Islet precursor cell (in vitro differentiated cells): ENCODE results near the gene PRKAR1A.
A peak's percentile ranks its signal among the peaks of the same experiment; 100 is the strongest.
"Not testable (repeated sequence)": the region's sequence is repeated elsewhere in the genome, so short reads cannot be mapped to it uniquely, and the experiment has no call there.

Experiments
- DNase-seq: peaks from one replicate; pipeline ENCODE4 v3.0.0-alpha.2; 2018

The PRKAR1A gene

DNA sequence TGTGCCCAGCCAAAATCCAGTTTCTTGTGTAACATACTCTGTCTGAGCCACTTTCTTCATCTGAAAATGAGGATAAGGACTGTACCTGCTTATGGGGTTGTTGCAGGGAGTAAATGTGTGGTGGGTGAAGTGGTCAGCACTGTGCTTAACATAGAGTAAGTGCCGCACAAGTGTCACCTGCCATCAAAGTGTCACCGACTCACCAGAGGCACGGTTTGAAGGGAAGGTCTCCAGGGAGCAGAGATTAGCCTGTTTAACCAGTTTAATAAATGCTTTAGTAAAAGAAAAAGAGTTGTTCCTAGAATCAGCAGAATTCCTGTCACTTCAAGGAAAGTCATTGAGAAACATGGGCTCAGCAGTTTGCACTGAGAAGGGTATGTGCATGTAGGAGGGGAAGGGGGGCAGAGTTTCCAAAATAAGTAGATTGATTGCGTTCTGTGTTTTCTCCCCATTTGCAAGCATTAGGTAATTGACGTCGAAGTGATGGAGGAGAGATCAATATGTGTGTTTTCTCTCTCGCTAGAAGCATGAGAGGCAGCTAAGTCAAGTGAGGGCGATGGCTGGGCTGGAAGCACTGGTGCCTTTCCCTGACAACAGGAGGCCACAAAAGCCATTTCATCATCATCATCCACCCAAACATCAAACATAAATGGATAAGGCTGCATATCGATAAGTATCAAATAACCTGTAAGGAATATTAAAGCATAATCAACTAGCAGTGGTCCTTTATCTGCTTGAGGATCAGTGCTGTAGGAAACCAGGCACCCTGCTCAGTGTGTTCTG is 69.8 kb downstream of the PRKAR1A start:
- DNase-seq, result no peak

DNA sequence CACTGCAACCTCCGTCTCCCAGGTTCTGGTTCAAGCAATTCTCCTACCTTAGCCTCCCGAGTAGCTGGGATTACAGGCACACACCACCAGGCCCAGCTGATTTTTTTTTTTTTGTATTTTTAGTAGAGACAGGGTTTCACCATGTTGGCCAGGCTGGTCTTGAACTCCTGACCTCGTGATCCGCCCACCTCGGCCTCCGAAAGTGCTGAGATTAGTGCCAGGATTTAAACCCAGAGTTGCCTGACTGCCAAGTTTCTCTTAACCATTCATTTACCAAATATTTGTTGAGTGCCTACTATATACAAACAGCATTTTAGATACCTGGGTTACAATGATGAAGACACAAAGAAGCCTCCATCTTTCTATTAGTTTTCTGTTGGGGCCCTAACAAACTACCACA is 70.6 kb downstream of the PRKAR1A start:
- not testable (repeated sequence) for DNase-seq

DNA sequence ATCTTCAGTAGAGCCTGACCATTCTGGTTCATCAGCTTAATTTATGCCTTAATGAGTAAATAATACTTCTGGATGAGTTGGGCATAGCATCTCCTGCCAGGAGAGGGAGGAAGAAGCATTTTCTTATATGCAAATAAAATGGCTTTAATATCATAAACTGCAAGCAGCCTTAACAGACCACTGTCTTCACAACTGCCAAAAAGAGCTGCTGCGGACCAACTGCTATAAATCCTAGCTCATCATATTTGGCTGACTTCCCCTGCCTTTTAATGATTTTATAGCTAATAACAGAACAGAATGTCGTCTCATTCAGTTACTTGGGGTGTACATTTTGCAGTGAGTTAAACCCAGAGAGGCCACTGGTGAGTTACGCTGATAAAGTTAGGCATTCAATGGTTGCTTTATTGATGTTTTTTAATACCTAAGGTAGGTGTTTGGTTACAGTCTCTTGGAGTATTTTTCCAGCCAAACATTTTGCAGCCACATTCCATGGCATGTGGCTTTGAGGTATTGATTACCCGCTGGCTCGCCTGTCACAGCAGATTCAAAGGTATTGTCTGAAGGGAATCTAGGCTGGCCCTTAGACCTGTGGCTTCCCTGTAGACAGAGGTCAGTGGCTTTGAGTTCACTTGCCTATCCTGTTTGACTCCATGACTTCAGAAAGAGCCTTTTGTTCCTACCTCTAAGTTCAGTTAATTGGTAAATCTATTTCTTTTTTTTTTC is 72.5 kb downstream of the PRKAR1A start:
- DNase-seq, result peak; percentile 66

- peak; percentile 96 for DNase-seq
Observed at GRCh38 chr17:68585643-68586042, 73.4 kb downstream of the PRKAR1A start.

DNA sequence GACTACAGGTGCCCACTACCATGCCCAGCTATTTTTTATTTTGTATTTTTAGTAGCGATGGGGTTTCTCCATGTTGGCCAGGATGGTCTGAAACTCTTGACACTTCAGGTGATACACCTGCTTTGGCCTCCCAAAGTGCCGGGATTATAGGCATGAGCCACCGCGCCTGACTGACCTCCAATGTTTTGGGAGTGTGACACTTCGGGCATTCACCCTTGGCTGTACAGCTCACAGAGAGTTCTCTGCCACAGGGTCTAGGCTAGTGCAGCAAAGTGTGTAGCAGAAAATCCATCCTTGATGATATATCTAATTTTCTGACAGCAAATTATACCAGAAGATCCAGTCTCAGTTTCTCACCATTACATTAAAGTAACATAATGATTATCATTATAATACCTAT is 74.8 kb downstream of the PRKAR1A start:
- DNase-seq, result peak; percentile 18

DNA sequence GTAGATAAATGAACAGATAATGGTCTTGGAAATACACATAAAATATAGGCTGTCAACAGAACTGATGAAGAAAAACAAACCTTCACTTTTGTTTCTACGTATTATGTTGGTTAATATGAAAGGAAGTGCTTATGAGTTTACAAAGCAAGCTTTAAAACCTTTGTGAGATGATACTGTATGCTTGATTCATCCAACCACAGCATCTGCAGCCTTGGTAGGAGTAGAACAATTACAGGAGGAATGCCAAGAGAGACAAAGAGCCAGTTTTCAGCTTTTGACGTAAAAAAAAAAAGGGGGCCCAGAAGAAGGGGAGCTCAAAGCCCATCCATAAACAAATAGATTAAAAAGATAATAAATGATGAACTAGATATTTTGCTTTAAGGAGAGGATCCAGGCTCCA is 75.6 kb downstream of the PRKAR1A start:
- no peak for DNase-seq

DNA sequence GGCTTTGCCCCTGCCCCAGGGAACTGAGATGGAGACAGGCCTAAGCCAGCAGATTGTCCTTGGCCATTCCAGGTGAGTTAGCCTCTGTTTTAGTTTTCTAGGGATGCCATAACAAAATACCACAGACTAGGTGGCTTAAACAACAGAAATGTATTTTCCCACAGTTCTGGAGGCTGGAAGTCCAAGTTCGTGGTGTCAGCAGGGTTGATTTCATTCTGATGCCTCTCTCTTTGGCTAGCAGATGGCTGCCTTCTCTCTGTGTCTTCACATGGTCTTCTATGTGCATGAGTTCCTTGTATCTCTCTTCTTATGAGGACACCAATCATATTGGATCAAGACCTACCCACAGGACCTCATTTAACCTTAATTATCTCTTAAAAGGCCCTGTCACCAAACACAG is 76.1 kb downstream of the PRKAR1A start:
- no peak for DNase-seq

- peak; percentile 37 for DNase-seq
Observed at GRCh38 chr17:68589086-68589485, 76.9 kb downstream of the PRKAR1A start.

DNA sequence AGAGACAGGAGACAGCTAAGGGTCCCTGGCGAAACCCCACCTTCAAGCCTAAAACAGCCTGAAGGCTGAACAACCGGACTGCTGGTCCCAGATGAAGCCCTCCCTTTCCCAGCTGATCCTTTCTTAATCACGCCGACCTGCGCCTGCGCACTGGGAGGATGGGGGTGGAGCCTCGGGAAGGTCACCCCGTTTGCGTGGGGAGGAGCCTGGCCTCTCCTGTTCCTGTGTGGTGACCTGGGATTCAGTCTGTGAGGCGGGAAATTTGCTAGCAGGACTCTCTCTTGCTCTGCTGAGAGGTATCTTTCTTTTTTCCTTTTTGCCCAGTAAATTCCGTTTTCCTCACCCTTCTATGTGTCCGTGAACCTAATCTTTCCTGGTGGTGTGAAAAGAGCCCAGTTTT is 79.4 kb downstream of the PRKAR1A start:
- DNase-seq, result peak; percentile 58

- no peak for DNase-seq
Observed at GRCh38 chr17:68592009-68592408, 79.8 kb downstream of the PRKAR1A start.

- no peak for DNase-seq
Observed at GRCh38 chr17:68592682-68593641, 80.7 kb downstream of the PRKAR1A start.

DNA sequence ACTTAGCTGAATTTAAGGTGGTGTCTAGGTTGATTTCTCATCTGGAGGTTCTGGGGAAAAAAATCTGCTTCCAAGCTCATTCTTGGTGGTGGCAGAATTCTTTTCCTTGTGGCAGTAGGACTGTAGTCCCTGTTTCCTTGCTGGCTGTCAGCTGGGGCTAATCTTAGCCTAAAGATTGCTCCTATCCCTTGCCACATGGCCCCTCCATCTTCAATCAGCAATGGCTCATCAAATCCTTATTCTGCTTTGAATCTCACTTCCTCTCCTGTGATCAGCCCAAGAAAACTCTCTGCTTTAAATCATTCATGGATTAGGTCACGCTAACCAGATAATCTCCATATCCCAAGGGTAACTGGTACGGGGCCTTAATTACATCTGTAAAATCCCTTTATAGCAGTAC is 82.3 kb downstream of the PRKAR1A start:
- DNase-seq, result no peak

DNA sequence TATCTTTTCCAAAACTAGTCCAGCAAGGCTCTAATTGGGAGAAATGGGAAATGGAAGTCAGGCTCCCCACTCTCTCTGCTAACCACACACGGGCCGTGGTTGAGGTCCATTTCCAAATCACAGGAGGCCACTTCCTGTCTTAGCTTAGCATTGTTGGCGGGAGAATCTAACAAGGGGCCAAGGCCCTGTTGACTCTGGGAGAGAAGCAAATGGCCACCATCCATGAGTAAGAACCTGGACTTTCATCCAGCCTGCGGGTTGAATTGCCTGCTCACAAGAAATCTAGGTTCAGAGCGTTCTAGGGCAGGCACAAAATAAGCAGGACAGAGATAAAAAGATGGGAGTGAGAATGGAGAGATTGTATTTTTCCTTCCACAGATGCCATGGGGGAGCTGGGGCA is 83.3 kb downstream of the PRKAR1A start:
- DNase-seq, result peak; percentile 40

DNA sequence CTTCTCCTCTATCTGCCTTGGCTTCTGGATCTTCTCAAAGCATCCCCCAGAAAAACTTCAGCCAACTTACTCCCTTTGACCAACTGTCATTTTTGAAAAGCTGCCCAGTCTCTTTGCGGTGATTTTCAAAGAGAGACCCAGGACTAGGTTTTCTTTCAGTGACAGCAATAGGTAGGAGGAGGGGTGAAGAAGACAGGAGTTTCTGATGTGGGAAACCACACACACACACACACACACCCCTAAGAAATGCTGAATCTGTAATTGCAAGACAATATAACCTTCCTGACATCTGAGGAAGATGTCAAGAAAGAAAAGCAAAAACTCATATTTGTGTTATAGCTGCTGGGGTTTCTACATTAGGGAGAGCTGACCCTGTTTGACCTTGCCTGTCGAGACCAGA is 83.8 kb downstream of the PRKAR1A start:
- DNase-seq, result no peak

- DNase-seq, result peak; percentile 49
Observed at GRCh38 chr17:68596411-68596945, 84.2 kb downstream of the PRKAR1A start.

DNA sequence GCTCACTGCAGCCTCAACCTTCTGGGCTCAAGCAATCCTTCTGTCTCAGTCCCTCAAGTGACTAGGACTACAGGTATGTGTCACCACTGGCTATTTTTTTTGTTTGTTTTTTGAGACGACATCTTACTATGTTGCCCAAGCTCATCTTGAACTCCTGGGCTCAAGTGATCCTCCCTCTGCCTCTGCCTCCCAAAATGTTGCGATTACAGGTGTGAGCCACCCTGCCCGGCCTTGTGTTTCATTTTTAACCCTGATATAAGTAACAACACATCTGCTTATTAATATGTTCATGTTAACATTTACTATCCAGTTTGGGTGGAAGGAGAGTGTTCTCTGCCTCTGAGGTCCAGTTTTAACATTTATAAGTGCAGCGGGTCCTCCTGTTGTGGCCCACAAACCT is 85.8 kb downstream of the PRKAR1A start:
- DNase-seq, result peak; percentile 51

DNA sequence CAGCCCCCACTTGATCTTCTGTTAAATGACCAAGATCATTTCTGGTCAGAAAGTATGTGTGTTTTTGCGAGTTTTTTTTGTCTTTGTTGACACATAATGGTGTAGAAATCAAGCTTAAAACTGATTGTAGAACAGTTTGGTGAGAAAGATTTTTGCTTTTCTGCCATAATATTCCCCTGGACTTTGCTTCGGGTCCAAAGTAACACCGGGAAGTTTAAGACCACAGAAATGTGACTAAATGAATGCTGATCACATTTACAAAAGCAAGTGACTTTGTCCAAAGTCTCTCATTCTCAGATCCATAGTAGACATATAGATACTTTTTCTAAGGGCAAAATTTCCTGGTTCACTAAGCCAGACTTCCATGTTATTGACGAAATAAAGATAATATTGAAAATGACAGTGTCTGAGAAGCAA is 86.3 kb downstream of the PRKAR1A start:
- no peak for DNase-seq

DNA sequence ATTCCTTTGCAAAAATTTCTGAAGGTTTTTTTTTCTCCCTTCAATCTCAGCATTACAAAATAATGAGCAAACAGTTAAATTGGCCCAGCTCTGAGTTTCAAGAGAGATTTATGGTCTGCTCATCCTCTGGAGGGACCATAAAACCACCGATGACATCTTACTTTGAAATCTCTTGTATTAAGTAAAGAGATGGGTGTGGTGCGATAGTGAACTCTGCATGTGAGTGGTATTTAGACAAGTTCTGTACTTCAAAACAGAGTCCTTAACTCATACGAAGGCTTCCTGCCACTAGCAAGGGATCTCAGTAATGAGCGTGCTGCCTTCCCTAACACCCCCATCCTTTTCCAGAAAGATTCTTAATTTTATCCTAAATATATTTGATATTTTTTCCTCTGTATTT is 86.9 kb downstream of the PRKAR1A start:
- DNase-seq, result peak; percentile 43

DNA sequence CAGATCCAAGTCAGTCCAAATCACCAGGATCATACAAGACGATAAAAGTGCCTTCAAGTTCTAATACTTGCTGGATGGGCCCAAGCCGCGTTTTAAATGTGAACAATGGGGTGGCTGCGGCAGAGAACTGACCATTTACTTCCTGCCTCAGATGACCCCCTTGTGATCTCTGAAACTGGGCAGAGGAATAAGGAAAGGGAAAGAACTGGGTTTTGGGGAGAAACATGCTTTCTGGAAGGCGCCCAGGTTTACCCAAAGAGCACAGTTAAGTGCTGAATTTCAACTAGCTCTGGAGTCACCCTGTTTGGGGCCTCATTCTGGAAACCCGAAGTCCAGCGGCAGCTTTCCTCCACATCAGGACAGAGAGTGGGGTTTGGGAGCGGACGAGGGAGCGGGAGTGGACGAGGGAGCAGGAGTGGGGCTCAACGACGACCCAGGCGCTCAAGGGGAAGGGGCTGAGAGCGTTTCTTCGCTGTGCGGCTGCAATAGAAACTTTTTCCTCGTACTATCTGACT is 87.4 kb downstream of the PRKAR1A start:
- no peak for DNase-seq

DNA sequence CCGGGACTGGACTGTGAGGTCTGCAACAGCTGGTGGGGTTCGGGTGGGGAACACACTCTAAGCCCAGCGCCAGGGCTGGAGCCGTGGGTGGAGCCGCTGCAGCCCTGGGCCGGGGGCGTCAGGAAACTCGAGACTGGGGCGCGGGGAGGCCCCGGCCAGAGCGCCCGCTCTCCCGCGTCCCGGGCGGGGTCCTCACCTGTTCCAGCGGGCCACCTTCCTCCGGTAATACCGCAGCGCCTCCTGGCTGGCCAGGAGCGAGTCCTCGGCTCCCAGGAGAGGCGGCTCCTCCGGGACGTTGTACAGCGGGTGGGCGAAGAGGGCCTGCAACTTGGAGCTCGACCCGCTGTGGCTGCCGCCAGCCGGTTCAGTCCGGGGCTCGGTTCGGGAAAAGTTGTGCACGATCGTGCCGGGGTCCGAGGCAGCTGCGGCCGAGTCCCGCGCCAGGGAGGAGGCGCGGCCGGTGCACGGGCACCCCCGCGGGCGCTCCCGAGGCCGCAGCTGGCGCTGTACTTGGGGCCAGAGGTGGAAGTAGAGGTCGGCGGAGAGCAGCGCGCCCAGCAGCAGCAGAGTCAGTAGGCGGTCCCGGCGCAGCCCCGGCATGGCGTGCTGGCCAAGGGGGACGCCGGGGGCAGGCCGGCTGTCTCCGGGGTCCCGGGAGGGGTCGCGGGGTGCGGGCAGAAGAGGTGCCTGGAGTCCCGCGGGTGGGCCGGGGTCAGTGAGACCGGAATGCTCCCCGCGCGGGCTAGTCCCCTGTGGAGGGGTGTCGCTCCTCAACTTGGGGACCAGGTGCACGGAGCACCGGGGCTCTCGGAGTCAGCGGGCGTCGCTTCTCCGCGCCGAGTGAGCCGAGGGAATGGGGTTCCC is 88.1 kb downstream of the PRKAR1A start:
- peak; percentile 93 for DNase-seq
